Mammary epithelial cell (primary cell): Measurements from ENCODE around the gene BCL7B.

Experiments used
- EZH2 ChIP-seq: IDR thresholded peaks from 2 replicates; pipeline ENCODE4 v1.6.1; 2012; ENCODE audit warnings: low read length, inconsistent platforms, borderline replicate concordance
- TF ChIP-seq, protein P1 (sequence below), 2 donors: IDR thresholded peaks in 1 of 2; conservative IDR thresholded peaks in 1 of 2; 2 replicates each; pipeline ENCODE4 v1.5.1; 2011 to 2012; ENCODE audit warnings: inconsistent platforms in 2 of 2, low read length in 2 of 2, mild to moderate bottlenecking in 2 of 2, control low read depth in 1 of 2, low read depth in 1 of 2; ENCODE audit not compliant: insufficient read depth in 1 of 2; ENCODE audit errors: extremely low read depth in 1 of 2

DNA sequence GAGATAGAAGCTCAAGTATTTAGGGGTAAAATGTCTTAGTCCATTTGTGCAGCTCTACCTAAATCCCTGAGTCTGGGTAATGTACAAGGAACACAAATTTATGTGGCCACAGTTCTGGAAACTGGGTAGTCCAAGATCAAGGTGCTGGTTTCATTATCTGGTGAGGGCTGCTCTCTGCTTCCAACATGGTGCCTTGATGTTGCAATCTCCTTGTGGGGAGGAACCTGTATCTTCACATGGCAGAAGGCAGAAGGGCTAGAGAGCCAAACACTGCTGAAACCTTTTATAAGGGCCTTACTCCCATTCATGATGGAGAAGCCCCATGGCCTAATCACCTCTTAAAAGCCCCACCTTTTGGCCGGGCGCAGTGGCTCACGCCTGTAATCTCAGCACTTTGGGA is 26.7 kb downstream of the BCL7B start:
- TF ChIP-seq, protein P1, sequence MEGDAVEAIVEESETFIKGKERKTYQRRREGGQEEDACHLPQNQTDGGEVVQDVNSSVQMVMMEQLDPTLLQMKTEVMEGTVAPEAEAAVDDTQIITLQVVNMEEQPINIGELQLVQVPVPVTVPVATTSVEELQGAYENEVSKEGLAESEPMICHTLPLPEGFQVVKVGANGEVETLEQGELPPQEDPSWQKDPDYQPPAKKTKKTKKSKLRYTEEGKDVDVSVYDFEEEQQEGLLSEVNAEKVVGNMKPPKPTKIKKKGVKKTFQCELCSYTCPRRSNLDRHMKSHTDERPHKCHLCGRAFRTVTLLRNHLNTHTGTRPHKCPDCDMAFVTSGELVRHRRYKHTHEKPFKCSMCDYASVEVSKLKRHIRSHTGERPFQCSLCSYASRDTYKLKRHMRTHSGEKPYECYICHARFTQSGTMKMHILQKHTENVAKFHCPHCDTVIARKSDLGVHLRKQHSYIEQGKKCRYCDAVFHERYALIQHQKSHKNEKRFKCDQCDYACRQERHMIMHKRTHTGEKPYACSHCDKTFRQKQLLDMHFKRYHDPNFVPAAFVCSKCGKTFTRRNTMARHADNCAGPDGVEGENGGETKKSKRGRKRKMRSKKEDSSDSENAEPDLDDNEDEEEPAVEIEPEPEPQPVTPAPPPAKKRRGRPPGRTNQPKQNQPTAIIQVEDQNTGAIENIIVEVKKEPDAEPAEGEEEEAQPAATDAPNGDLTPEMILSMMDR (conservative IDR thresholded peaks at IDR 0.05 in 1 of 2, IDR thresholded peaks at IDR 0.05 in 1 of 2; ENCODE audit: extremely low read depth in 1 of 2, insufficient read depth in 1 of 2, low read depth in 1 of 2, low read length in 2 of 2) = no peak
- TF ChIP-seq EZH2 = no peak
